Suppressor macrophage (primary cell): ENCODE results near the gene SNCAIP.

Source experiments
- DNase-seq, 4 experiments: peaks; one replicate each; pipeline ENCODE4 v3.0.0-alpha.2; 2020 to 2022

The SNCAIP gene

DNA sequence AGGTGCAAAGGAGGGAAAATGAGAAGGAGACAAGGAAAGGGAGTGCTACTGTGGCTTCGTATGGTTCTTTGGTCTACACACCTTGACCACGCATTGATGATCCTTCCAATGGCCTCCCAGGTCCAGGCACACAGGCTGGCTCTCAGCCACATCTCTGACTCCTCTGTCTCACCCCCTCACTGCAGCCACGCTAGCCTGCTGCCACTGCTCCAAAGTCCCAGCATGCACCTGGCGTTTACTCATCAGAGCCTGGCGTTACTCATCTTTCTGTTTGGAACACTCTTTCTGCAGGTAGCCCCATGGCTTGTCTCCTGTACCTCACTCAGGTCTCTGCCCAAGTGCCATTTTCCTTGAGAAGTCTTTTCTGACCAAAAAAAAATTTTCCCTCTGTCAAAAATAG, 195.5 kb downstream of the SNCAIP start:
- no peak for DNase-seq

DNA sequence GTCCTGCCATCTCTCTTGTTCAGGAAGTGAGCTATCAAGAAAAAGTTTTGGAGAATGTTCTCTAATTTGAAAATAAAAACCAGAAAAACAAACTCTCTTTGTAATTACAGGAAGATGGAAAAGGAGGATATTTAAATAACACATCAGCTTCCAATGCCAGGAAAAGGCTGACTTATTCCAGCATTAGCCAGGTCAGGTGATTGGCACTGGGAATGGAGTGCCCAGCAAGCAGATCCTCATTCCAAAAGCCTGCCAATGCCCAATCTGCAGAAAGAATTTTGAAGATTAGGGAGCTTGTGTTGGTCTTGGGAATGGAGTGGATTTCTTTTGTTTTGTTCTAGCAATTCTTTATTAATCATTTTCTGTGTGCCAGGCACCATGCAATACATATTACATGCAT, 196.6 kb downstream of the SNCAIP start:
- no peak for DNase-seq
